ENCODE measurements around the gene CFAP70.

The CFAP70 gene

DNA sequence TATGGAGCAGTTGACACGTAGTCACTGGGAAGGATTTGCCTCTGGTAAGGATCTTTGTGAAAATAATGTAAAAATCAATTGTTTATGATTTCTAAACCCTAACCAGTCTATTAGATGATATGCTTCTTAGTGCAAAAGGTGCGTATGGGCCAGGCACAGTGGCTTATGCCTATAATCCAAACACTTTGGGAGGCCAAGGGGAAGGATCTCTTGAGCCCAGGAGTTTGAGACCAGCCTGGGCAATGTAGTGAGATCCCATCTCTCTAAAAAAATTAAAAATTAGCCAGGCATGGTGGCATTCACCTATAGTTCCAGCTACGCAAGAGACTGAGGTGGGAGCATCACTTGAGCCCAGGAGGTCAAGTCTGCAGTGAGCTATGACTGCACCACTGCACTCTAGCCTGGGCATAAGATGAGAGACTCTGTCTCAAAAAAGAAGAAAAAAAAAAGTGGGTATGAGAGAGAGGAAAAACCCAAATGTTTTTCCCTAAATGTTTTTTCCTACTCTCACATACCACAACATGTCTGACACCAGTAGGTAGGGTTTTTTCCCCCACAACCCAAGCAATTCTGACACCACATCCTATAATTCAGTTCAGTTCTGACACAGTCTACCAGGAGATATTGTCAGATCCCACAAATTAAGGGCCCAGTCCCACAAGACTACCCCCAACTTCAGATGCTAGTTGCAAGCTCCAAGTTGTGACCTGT lies 148.1 kb downstream of the CFAP70 start:
- no peak for DNase-seq

DNA sequence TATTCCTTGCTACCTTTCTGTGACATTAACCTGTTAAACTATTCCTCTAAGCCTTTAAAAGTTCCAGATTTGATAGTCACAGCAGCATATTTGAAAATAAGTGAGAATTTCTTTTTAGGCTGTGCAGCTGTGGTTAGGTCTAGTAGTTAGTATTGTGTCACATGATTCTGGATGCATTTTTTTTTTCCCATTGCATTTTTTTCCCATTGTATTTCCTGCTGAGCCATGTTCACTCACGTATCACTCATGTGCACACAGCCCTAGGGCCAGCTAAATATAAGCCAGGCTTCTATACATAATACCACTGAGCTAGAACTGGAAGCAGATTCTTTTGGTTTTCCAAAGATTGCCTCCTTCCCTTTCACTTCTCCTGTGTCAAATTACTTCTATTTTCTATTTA lies 149.0 kb downstream of the CFAP70 start:
- peak; percentile 33 for DNase-seq

DNA sequence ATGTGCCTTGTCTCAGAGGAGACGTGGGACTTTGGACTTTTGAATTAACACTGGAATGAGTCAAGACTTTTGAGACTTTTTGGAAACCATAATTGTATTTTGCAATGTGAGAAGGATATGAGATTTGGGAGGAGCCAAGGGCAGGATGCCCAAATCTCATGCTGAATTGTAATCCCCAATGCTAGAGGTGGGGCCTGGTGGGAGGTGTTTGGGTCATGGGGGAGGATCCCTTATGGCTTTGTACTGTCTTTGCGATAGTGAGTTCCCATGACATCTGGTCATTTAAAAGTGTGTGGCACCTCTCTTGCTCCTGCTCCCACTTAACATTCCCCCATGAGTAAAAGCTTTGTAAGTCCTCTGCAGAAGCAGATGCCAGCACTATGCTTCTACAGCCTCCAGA lies 150.8 kb downstream of the CFAP70 start:
- DNase-seq = no peak

DNA sequence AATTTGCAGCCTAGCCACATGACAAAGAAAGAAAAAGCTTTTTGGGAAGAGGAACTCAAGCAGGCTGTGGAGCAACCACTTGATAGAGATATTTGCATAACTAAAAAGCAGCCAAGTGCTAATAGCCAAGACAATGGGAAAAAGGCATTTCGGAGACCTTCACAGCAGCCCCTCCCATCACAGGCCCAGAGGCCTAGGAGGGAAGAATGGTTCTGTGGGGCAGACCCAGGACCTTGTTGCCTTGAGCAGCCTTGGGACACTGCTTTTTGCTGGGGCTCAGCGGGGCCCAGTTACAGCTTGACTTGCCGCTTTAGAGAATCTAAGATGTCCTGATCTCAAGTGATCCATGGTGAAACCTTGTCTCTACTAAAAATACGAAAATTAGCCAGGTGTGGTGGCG lies 152.3 kb downstream of the CFAP70 start:
- DNase-seq = no peak

DNA sequence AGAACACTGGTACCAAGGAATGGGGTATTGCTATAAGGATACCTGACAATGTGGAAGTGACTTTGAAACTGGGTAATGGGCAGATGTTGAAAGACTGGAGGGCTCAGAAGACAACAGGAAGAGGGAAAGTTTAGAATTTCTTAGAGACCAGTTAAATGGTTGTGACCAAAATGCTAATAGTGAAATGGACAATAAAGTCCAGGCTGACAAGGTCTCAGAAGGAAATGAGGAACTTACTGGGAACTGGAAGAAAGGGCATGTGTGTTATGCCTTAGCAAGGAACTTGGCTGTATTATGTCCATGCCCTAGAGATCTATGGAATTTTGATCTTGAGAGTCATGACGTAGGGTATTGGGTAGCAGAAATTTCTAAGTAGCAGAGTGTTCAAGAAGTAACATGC lies 152.8 kb downstream of the CFAP70 start:
- DNase-seq = no peak

DNA sequence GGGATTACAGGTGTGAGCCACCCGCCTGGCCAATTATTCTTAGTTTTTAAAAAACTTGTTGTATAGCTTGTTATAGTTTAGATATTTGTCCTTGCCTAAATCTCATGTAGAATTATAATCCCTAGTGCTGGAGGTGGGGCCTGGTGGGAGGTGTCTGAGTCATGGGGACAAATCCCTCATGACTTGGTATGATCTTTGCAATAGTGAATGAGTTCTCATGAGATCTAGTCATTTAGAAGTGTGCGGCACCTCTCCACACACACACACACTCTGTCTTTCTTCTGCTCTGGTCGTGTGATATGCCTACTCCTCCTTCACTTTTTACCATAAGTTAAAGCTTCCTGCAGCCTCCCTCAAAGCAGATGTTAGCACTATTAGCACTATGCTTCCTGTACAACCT lies 153.6 kb downstream of the CFAP70 start:
- no peak for DNase-seq
